ENCODE data around the gene TMEM11. TPM values are rescaled to one million over a fixed set of nuclear protein-coding genes. Genes with fewer than 3 reads are reported as not detected.

TMEM11 gene
- total RNA-seq, 1 donor from 2014 or later = 34.9 TPM

DNA sequence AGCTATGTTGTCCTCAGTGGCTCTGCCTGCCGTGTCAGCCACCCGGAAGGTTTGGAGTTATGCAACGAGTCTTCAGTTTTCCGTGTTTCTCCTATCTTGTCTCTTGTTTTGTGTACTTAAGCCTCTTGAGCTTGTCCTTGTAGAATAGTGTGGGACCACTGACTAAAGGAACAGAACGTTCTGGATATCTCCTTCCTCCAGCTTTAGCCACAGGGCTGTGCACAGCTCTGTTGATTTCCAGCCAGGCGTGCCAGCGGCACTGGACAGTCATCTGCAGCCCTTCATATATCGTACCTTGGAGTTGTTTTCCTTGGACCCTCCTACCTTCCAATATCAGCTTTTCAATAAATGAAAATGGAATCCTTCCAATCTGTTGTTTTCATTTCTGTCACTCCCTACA, 39.8 kb downstream of the TMEM11 start:
- TF ChIP-seq, protein P1, sequence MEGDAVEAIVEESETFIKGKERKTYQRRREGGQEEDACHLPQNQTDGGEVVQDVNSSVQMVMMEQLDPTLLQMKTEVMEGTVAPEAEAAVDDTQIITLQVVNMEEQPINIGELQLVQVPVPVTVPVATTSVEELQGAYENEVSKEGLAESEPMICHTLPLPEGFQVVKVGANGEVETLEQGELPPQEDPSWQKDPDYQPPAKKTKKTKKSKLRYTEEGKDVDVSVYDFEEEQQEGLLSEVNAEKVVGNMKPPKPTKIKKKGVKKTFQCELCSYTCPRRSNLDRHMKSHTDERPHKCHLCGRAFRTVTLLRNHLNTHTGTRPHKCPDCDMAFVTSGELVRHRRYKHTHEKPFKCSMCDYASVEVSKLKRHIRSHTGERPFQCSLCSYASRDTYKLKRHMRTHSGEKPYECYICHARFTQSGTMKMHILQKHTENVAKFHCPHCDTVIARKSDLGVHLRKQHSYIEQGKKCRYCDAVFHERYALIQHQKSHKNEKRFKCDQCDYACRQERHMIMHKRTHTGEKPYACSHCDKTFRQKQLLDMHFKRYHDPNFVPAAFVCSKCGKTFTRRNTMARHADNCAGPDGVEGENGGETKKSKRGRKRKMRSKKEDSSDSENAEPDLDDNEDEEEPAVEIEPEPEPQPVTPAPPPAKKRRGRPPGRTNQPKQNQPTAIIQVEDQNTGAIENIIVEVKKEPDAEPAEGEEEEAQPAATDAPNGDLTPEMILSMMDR (conservative IDR thresholded peaks at IDR 0.05; ENCODE audit: low read depth, low read length) = no peak
- no peak for DNase-seq (ENCODE audit: low read depth)

DNA sequence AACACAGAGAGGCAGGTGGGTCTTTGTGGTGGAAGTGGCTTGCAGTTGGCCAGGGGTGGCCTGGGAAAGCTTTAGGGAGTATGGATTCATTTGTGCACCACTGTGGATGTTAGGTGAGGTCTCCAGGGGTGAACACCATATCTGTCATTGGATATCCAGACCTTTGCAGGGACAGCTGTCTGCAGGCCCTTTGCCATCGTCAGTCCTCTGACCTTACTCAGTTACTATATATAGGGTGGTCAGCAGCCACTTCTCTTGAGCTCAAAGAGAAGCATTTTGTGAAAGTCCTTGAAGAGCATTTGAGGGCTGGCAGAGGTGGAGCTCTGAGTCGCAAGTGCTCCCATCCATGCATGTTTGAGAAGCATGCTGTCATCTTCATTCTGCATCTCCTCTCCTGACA, 40.4 kb downstream of the TMEM11 start:
- no peak for DNase-seq (ENCODE audit: low read depth)
- TF ChIP-seq, protein P1 (conservative IDR thresholded peaks at IDR 0.05; ENCODE audit: low read depth, low read length) = no peak

More for the DNA sequence above, 39.8 kb downstream of the TMEM11 start:
- H3K4me3 ChIP-seq (ENCODE audit: low read depth, low read length) = no peak overlapping the region

DNA sequence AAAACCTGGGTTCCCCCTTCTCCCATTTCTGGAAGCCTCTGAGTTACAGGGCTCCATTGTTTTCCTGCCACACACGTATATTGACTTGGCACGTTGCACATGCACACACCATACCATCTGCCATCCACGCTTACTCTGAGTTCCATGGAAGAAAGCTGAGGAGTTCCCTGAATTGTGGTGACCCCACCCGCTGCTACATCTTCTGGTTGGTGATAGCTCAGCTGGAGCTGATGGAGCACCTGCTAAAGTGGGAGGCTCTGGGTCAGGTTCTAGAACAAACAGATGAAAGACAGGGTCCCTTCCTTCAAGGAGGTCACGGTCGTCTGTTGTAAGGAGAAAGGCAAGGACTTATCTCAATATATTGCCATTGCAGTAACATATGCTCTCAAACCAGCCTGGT, 41.1 kb downstream of the TMEM11 start:
- TF ChIP-seq, protein P1 (conservative IDR thresholded peaks at IDR 0.05; ENCODE audit: low read depth, low read length) = no peak
- DNase-seq (ENCODE audit: low read depth) = no peak
- no peak overlapping the region for H3K4me3 ChIP-seq (ENCODE audit: low read depth, low read length)

More for the DNA sequence above, 40.4 kb downstream of the TMEM11 start:
- no peak overlapping the region for H3K4me3 ChIP-seq (ENCODE audit: low read depth, low read length)

DNA sequence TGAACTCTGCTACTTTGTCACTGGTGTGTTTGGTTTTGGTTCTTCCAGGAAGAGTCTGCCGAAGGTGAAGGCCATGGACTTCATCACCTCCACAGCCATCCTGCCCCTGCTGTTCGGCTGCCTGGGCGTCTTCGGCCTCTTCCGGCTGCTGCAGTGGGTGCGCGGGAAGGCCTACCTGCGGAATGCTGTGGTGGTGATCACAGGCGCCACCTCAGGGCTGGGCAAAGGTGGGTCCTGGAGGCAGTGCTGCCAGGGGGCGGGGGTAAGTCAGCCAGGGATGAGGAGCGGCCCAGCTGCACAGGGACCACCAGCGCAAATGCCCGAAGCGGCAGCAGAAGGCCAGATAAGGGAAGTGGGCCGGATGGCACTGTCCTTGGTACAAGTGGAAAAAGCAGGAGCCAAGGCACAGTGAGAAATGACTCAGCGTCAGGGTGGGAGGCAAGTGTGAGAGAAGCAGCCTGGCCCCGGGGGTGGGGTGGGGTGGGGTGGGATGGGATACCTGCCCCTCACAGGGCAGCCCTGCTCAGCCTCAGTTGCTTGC, 41.9 kb downstream of the TMEM11 start:
- TF ChIP-seq, protein P1 (conservative IDR thresholded peaks at IDR 0.05; ENCODE audit: low read depth, low read length) = no peak

DNA sequence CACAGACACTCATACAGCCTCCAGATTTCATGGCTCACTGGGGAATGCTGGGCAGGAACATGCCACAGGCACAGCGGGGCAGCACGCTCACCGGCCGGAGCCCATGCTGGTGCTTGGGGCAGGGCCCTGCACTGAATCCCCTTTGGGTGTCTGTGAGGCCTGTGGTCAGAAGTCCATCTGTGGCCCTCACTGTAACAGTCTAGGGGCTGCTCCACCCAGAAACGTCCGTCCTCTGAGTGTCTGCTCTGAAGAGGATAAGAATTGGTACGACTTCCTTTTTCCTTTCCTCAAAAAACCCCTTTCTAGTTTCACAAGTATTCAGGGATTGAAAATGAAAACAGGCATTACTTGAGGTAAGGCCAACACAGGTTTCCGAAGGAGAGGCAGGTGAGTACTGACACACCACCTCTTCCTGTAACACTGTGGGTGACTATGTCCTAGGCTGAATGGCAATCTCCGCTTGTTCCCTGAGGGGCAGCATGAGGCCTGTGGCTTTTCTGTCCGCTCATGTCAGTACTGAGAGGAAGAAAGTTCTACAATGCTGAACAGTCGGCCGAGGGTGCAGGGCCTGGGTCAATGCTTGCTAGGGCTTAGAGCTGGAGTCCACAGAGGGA, 42.5 kb downstream of the TMEM11 start:
- TF ChIP-seq, protein P1 (conservative IDR thresholded peaks at IDR 0.05; ENCODE audit: low read depth, low read length) = no peak
- DNase-seq (ENCODE audit: low read depth) = no peak
- H3K4me3 ChIP-seq (ENCODE audit: low read depth, low read length) = no peak overlapping the region

More for the DNA sequence above, 41.9 kb downstream of the TMEM11 start:
- no peak for DNase-seq (ENCODE audit: low read depth)
- H3K4me3 ChIP-seq (ENCODE audit: low read depth, low read length) = no peak overlapping the region

DNA sequence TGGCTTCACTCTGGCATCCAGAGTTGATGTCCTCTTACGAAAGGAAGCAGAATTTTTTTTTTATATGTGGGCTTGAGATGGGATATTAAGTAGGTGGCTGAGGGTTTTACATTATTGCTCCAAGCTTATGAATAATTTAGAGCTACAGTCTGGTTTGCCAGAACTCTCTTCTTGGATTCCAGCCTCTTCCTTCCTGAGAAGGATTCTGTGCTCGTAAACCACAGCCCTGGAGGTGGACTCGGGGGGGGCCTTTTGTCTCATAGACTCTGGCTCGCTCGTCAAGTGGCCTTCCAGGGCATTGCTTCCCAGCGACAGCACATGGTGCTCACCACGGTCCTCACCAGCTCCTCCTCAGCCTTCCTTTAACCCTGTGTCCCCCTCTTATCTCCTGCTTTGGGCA, 43.2 kb downstream of the TMEM11 start:
- TF ChIP-seq, protein P1 (conservative IDR thresholded peaks at IDR 0.05; ENCODE audit: low read depth, low read length) = no peak
- no peak for DNase-seq (ENCODE audit: low read depth)
- no peak overlapping the region for H3K4me3 ChIP-seq (ENCODE audit: low read depth, low read length)

DNA sequence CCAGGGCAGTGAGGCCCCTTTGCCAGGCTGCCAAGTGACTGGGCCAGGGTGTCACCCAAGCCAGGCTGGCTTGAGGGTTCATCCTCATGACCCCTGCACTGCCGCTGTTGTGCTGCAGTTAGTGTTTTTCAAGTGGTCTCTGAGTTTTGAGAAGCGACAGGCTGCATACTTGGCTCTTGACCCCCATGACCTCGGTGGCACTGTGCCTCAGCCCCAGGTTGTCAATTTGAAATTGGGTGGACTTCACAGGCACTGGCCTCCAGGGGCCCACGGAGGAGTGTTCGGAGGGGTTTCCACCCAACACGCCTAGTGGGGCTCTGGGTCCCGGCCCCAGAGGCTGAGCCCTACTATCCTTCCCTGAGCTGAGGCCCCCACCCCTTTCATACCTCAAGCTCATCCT, 44.5 kb downstream of the TMEM11 start:
- TF ChIP-seq, protein P1 (conservative IDR thresholded peaks at IDR 0.05; ENCODE audit: low read depth, low read length) = no peak
- no peak overlapping the region for H3K4me3 ChIP-seq (ENCODE audit: low read depth, low read length)
- DNase-seq (ENCODE audit: low read depth) = no peak

Data from epithelial cell of proximal tubule (primary cell).